Suppressor macrophage treated with lipopolysaccharide for 4 hours (primary cell): ENCODE results near the gene CHMP2A.
"Not testable (repeated sequence)": the region's sequence is repeated elsewhere in the genome, so short reads cannot be mapped to it uniquely, and the experiment has no call there.

Source experiments
- DNase-seq: peaks from one replicate; pipeline ENCODE4 v3.0.0-alpha.2; 2020

CHMP2A gene

DNA sequence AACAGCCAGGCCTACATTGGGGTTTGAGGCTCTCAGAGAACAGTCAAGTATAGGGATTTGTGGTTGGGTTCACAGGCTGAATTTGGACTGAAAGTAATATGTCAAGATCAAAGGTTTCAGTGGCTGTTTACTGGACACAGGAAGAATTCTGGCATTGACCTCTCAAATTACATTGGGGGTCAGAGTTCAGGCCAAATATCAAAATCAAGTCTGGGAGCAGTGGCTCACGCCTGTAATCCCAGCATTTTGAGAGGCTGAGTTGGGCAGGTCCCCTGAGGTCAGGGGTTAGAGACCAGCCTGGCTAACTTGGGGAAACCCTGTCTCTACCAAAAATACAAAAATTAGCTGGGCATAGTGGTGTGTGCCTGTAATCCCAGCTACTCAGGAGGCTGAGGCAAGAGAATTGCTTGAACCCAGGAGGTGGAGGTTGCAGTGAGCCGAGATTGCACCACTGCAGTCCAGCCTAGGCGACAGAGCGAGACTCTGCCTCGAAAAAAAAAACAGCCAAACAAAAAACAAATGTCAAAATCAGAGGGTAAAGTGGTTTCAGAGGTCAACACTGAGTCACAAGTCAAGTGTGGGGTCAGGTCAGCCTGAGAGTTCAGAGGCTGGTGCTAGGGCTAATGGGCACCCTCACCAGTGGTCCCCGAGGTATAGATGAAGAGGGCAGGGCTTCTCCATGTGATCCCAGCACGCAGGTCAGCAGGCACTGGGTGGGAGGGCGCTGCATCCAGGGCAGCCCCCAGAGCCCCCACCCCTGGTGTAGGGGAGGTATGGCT lies 44.6 kb downstream of the CHMP2A start:
- no peak for DNase-seq

- no peak for DNase-seq
Observed at GRCh38 chr19:58509731-58510083, 45.2 kb downstream of the CHMP2A start.

DNA sequence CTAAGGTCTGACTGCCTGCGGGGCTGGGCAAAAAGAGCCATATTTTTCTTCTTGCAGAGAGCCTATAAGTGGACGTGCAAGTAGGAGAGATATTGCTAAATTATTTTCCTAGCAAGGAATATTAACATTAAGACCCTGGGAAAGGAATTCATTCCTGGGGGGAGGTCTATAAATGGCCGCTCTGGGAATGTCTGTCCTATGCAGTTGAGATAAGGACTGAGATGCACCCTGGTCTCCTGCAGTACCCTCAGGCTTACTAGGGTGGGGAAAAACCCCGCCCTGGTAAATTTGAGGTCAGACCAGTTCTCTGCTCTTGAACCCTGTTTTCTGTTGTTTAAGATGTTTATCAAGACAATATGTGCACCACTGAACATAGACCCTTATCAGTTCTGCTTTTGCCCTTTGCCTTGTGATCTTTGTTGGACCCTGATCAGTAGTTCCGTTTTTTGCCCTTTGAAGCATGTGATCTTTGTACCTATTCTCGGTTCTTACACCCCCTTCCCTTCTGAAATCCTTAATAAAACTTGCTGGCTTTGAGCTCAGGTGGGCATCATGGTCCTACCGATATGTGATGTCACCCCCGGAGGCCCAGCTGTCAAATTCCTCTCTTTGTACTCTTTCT lies 47.2 kb downstream of the CHMP2A start:
- not testable (repeated sequence) for DNase-seq
